ENCODE data around the gene LAMB4. TPM values are rescaled to one million over a fixed set of nuclear protein-coding genes. Genes with fewer than 3 reads are reported as not detected.

Gene LAMB4
- polyA plus RNA-seq, 1 experiment, result 0.20 TPM

- Histone ChIP-seq H3K4me3 (ENCODE audit: low read depth, low read length) (no peak overlapping the region), H3K36me3 (ENCODE audit: control insufficient read depth, insufficient read depth, low read length) (peaks cover 26% of the 10 kb centered on the region), H3K27me3 (ENCODE audit: control insufficient read depth, insufficient read depth, low read length) (no peaks in the 10 kb centered on the region)
- no peak for DNase-seq (ENCODE audit: low read depth)
- TF ChIP-seq CTCF (IDR thresholded peaks at IDR 0.05; ENCODE audit: insufficient read depth, low read depth, low read length), result no peak
- CTCF ChIA-PET, result no interaction called here
- POLR2A ChIA-PET, result no interaction called here
These were observed 153.5 kb downstream of the LAMB4 start for GRCh38 chr7:107976620-107977019.

- DNase-seq (ENCODE audit: low read depth), result no peak
- no peaks in the 10 kb centered on the region for H3K27me3 ChIP-seq (ENCODE audit: control insufficient read depth, insufficient read depth, low read length)
- no peak for TF ChIP-seq CTCF (IDR thresholded peaks at IDR 0.05; ENCODE audit: insufficient read depth, low read depth, low read length)
- peaks cover 27% of the 10 kb centered on the region for H3K36me3 ChIP-seq (ENCODE audit: control insufficient read depth, insufficient read depth, low read length)
- ChIA-PET CTCF (interaction anchor here (3.6 kb wide), 1 partner anchor 7 kb away, joined by 20 read pairs; no protein-coding TSS in a partner anchor), POLR2A (no interaction called here)
- H3K4me3 ChIP-seq (ENCODE audit: low read depth, low read length), result no peak overlapping the region
These were observed 154.7 kb downstream of the LAMB4 start for GRCh38 chr7:107975394-107976013.

- Histone ChIP-seq H3K27me3 (ENCODE audit: control insufficient read depth, insufficient read depth, low read length) (no peaks in the 10 kb centered on the region), H3K4me3 (ENCODE audit: low read depth, low read length) (no peak overlapping the region), H3K36me3 (ENCODE audit: control insufficient read depth, insufficient read depth, low read length) (peaks cover 20% of the 10 kb centered on the region)
- TF ChIP-seq CTCF (IDR thresholded peaks at IDR 0.05; ENCODE audit: insufficient read depth, low read depth, low read length), result no peak
- POLR2A ChIA-PET, result no interaction called here
- DNase-seq (ENCODE audit: low read depth), result no peak
- CTCF ChIA-PET, result interaction anchor here (0.9 to 3.6 kb wide), 2 partner anchors 8 to 183 kb away, joined by 3 to 20 read pairs; no protein-coding TSS in a partner anchor
These were observed 156.3 kb downstream of the LAMB4 start for GRCh38 chr7:107973861-107974260.

Small RNAs within 50 kb of the gene (small RNA-seq; reads per million reads assigned to genes)
- gene RF00012 (ENCODE audit: insufficient read length, low read depth, low replicate concordance), result not detected

Other genes with a start within 250 kb of the LAMB4 start
- gene DLD, start 239.2 kb downstream of the LAMB4 start, polyA plus RNA-seq (2011; rRNA removed), result 72.4 and 121 TPM in 2 replicates
- 171 and 204 TPM in 2 replicates for gene LAMB1, start 127.2 kb downstream of the LAMB4 start, polyA plus RNA-seq (2011; rRNA removed)